ENCODE results near the gene UBA6. TPM values are rescaled to one million over a fixed set of nuclear protein-coding genes. Genes with fewer than 3 reads are reported as not detected.

UBA6 gene
- polyA plus RNA-seq, 3 donors: 51.9 to 67.9 (median 56.6) TPM

- no peak for DNase-seq
Observed at GRCh38 chr4:67581913-67582312, 119.0 kb downstream of the UBA6 start.

GRCh38 chr4:67581208-67581857 is 119.6 kb downstream of the UBA6 start:
- no peak for DNase-seq

GRCh38 chr4:67580577-67580976 is 120.4 kb downstream of the UBA6 start:
- no peak for DNase-seq

GRCh38 chr4:67576538-67576937 is 124.4 kb downstream of the UBA6 start:
- no peak for DNase-seq

- no peak for DNase-seq
Observed at GRCh38 chr4:67576059-67576466, 124.9 kb downstream of the UBA6 start.

- peak; percentile 29 for DNase-seq
Observed at GRCh38 chr4:67575232-67576058, 125.5 kb downstream of the UBA6 start.

- DNase-seq: no peak
Observed at GRCh38 chr4:67573193-67573592, 127.8 kb downstream of the UBA6 start.

GRCh38 chr4:67571975-67572374 is 129.0 kb downstream of the UBA6 start:
- no peak for DNase-seq

- no peak for DNase-seq
Observed at GRCh38 chr4:67570537-67570936, 130.4 kb downstream of the UBA6 start.

- DNase-seq: no peak
Observed at GRCh38 chr4:67568820-67569219, 132.1 kb downstream of the UBA6 start.

GRCh38 chr4:67566335-67566734 is 134.6 kb downstream of the UBA6 start:
- DNase-seq: no peak

- DNase-seq: no peak
Observed at GRCh38 chr4:67565284-67565683, 135.7 kb downstream of the UBA6 start.

Other genes with a start within 250 kb of the UBA6 start
- gene CENPC, start 155.7 kb downstream of the UBA6 start, polyA plus RNA-seq (ENCODE audit: insufficient read length in 3 of 3): 10 to 100 TPM; 22.7 to 27.9 (median 27.9) TPM
- under 1 TPM in 1 of 3 donors, not detected in 2; 0.23 TPM for gene STAP1, start 142.4 kb downstream of the UBA6 start, polyA plus RNA-seq (ENCODE audit: insufficient read length in 3 of 3)
- under 1 TPM; 0.48 to 0.99 (median 0.81) TPM for gene GNRHR, start 53.2 kb upstream of the UBA6 start, polyA plus RNA-seq (ENCODE audit: insufficient read length in 3 of 3)
- gene TMPRSS11D, start 182.8 kb upstream of the UBA6 start, polyA plus RNA-seq (ENCODE audit: insufficient read length in 3 of 3): under 1 TPM in 1 of 3 donors, not detected in 2; 0.27 TPM